GM23338 (cell line): ENCODE data around the gene ADAMTS8. TPM values are rescaled to one million over a fixed set of nuclear protein-coding genes. Genes with fewer than 3 reads are reported as not detected.

ENCODE experiments used
- ATAC-seq: fragments of 200-7000 bp; cut with Tn5 transposase; 3 replicates; pipeline ENCODE4 v1.9.1; 2020
- DNase-seq: peaks from one replicate; pipeline ENCODE4 v3.0.0-alpha.2; 2015; ENCODE audit warnings: low spot score
- H2AFZ ChIP-seq: fragments of 200-600 bp; sonication (generic); 2 replicates; pipeline ENCODE4 v1.8.0; 2016; ENCODE audit warnings: antibody characterized with exemption, mild to moderate bottlenecking, moderate library complexity
- H3F3A ChIP-seq: fragments of 200-600 bp; sonication (generic); replicated peaks from 2 replicates; pipeline ENCODE4 v1.8.0; 2017; ENCODE audit warnings: antibody characterized with exemption, mixed run types, low read depth
- H3K27ac ChIP-seq: fragments of 200-600 bp; sonication (generic); 2 replicates; pipeline ENCODE4 v1.6.1; 2016; ENCODE audit warnings: low read depth
- H3K27me3 ChIP-seq: fragments of 200-600 bp; sonication (generic); 2 replicates; pipeline ENCODE4 v1.8.0; 2016; ENCODE audit warnings: mild to moderate bottlenecking, mixed run types, moderate library complexity; ENCODE audit not compliant: insufficient read depth
- H3K36me3 ChIP-seq: fragments of 200-600 bp; sonication (generic); 2 replicates; pipeline ENCODE4 v1.8.0; 2016; ENCODE audit warnings: mild to moderate bottlenecking; ENCODE audit not compliant: insufficient read depth
- H3K4me1 ChIP-seq: fragments of 200-600 bp; sonication (generic); 2 replicates; pipeline ENCODE4 v1.8.0; 2016; ENCODE audit warnings: mild to moderate bottlenecking, moderate library complexity; ENCODE audit not compliant: insufficient read depth
- H3K4me2 ChIP-seq: fragments of 200-600 bp; sonication (generic); 2 replicates; pipeline ENCODE4 v1.7.1; 2017; ENCODE audit warnings: mixed run types
- H3K4me3 ChIP-seq: fragments of 200-600 bp; sonication (generic); 2 replicates; pipeline ENCODE4 v1.6.1; 2016; ENCODE audit warnings: mixed run types
- H3K79me2 ChIP-seq: fragments of 200-600 bp; sonication (generic); replicated peaks from 2 replicates; pipeline ENCODE4 v1.8.0; 2017; ENCODE audit warnings: mild to moderate bottlenecking; ENCODE audit not compliant: insufficient read depth
- H3K9me2 ChIP-seq: fragments of 200-600 bp; sonication (generic); 2 replicates; pipeline ENCODE4 v1.8.0; 2017; ENCODE audit not compliant: insufficient read depth
- H4K20me1 ChIP-seq: fragments of 200-600 bp; sonication (generic); replicated peaks from 2 replicates; pipeline ENCODE4 v1.8.0; 2017; ENCODE audit warnings: mild to moderate bottlenecking; ENCODE audit not compliant: insufficient read depth
- H3K27ac Mint-ChIP-seq: 2 replicates; pipeline ENCODE4 v1.8.0; 2020; ENCODE audit warnings: inconsistent platforms, mild to moderate bottlenecking, moderate library complexity, mixed read lengths
- H3K27me3 Mint-ChIP-seq: 3 replicates; pipeline ENCODE4 v1.8.0; 2022; ENCODE audit warnings: low read depth, mild to moderate bottlenecking, moderate library complexity, mixed read lengths, inconsistent platforms; ENCODE audit not compliant: insufficient read depth, poor library complexity
- H3K36me3 Mint-ChIP-seq: 3 replicates; pipeline ENCODE4 v1.8.0; 2021; ENCODE audit warnings: low read depth, mild to moderate bottlenecking, inconsistent platforms, moderate library complexity, mixed read lengths
- H3K4me1 Mint-ChIP-seq: 3 replicates; pipeline ENCODE4 v1.8.0; 2020; ENCODE audit warnings: mild to moderate bottlenecking, inconsistent platforms, mixed read lengths
- H3K4me3 Mint-ChIP-seq: 3 replicates; pipeline ENCODE4 v1.8.0; 2021; ENCODE audit warnings: moderate library complexity, mild to moderate bottlenecking, inconsistent platforms, mixed read lengths
- H3K9me3 Mint-ChIP-seq: 3 replicates; pipeline ENCODE4 v1.8.0; 2020; ENCODE audit warnings: moderate library complexity, mild to moderate bottlenecking, inconsistent platforms, mixed read lengths
- CREB1 ChIP-seq: fragments of 250-450 bp; sonication (Bioruptor Pico); IDR thresholded peaks from 2 replicates; pipeline ENCODE4 v1.5.0; 2020; ENCODE audit warnings: low read depth, mild to moderate bottlenecking, moderate library complexity
- EZH2phosphoT487 ChIP-seq: fragments of 200-600 bp; sonication (generic); IDR thresholded peaks from one replicate; pipeline ENCODE4 v1.8.1; 2018; ENCODE audit warnings: antibody characterized with exemption; ENCODE audit not compliant: unreplicated experiment
- POLR2AphosphoS5 ChIP-seq: IDR thresholded peaks from 2 replicates; pipeline ENCODE4 v1.6.1; 2016; ENCODE audit warnings: antibody characterized with exemption, low read depth
- STAT1 ChIP-seq: IDR thresholded peaks from one replicate; pipeline ENCODE4 v1.6.1; 2016; ENCODE audit warnings: antibody characterized with exemption; ENCODE audit not compliant: unreplicated experiment
- ZNF114 ChIP-seq: fragments of 250-450 bp; sonication (Bioruptor Pico); IDR thresholded peaks from 2 replicates; pipeline ENCODE4 v1.5.0; 2020; ENCODE audit warnings: mild to moderate bottlenecking, moderate library complexity
- ZNF331 ChIP-seq: fragments of 250-450 bp; sonication (Bioruptor Pico); IDR thresholded peaks from 2 replicates; pipeline ENCODE4 v1.5.0; 2020; ENCODE audit warnings: low read depth, mild to moderate bottlenecking, moderate library complexity
- polyA plus RNA-seq: library from polyadenylated mRNA; unstranded; fragments of >200 nt; fragmentation: Nextera tagmentation; extraction: Ambion mirVana; gene quantifications from 2 replicates; pipeline ENCODE4 v1.2.1, GENCODE V29; 2016
- total RNA-seq: library from RNA; depleted of rRNA; stranded (reverse); fragments of >200 nt; shearing (Covaris generic); gene quantifications from 2 replicates; pipeline ENCODE4 v1.2.3, GENCODE V29; 2014
- TF ChIP-seq, protein P1 (sequence below): IDR thresholded peaks from 2 replicates; pipeline ENCODE4 v1.6.1; 2016; ENCODE audit warnings: antibody characterized with exemption
- TF ChIP-seq, protein P2 (sequence below): IDR thresholded peaks from one replicate; pipeline ENCODE4 v1.6.1; 2018; ENCODE audit warnings: antibody characterized with exemption; ENCODE audit not compliant: unreplicated experiment
- TF ChIP-seq, protein P3 (sequence below), 2 experiments: fragments of 200-600 bp in 1 of 2; sonication (generic) in 1 of 2; conservative IDR thresholded peaks; 2 replicates each; pipeline versions ENCODE4 v1.5.1 to v1.6.1; 2016 to 2017; ENCODE audit warnings: antibody characterized with exemption in 2 of 2, low read depth in 2 of 2, mild to moderate bottlenecking in 2 of 2, moderate library complexity in 1 of 2

The ADAMTS8 gene
- total and polyA plus RNA-seq, 2 experiments from 2014 or later, result 7.5 to 16.2 TPM

DNA sequence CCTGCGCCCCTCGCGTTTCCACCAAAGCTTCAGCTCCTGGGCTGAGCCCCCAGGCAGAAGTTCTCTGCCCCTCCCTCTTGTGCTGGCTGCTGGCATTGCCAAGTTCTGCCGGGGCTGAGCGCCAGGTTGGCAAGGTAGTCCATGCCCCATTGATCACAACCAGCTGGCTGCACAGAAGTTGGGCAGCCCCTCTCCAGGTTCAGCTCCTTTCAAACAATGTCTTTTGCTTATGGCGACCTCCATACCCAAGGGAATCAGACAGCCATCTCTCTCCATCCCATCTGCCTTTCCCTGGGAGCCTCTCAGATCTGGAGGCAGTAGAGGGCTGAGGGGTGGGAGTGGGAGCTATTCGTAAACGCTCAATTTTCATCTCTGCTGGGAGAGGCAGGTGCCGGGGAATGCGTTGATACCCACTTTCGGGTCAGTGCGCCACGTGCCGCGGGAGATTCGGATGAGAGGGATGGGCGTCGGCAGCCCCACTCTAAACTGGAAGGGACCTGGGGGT is 1.5 kb downstream of the ADAMTS8 start:
- Histone ChIP-seq H3K4me3 (peak overlapping the region; percentile 66), H4K20me1 (no peaks in the 10 kb centered on the region)
- ATAC-seq, result no peak

DNA sequence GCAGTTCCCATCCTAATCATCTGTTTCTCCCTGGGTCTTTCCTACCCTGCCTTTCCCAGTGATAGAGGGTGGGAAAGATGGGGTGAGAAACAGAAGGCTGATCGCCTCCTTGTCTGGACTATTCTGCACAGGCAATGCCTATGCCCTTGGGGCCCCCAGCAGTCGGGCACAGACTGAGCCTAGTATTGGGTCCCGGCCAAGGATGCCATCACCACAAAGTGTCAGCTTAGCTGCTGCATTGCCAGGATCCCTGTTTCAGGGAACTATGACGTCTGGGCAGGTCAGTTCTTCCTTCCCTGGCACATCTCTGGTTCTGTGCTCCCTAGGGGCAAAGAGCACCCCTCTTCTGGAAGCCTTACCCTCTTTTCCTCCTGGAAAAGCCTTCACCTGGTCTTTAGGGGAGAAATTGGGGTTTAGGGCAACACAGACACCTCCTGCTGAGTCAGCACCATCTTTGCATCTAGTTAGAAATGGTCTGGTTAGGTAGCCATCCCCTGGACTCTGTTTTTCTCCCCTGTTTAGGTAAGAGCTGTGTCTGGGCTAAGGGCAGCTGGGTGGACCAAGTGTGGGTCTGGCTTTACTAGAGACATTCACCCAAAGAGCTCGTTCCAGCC is 2.1 kb downstream of the ADAMTS8 start:
- H3K4me1 ChIP-seq, result peaks cover 16% of the 10 kb centered on the region; the same call in 1 of the 2 replicates
- Mint-ChIP-seq H3K4me1 (peaks cover 29% of the 10 kb centered on the region), H3K4me3 (peak overlapping the region; percentile 64; the same call in 2 of the 3 replicates), H3K27me3 (peaks cover 55% of the 10 kb centered on the region), H3K36me3 (peaks cover 25% of the 10 kb centered on the region), H3K9me3 (no peaks in the 10 kb centered on the region), H3K27ac (no peak overlapping the region)
- no peaks in the 10 kb centered on the region for H3K36me3 ChIP-seq
- H3K27me3 ChIP-seq, result peaks cover 44% of the 10 kb centered on the region
- peak overlapping the region; percentile 90 for H3K4me2 ChIP-seq
- peaks cover 15% of the 10 kb centered on the region for H3F3A ChIP-seq
- ATAC-seq (no peak), DNase-seq (no peak)
- H3K79me2 ChIP-seq, result no peaks in the 10 kb centered on the region
- peak overlapping the region; percentile 66; the same call in 1 of the 2 replicates for H3K4me3 ChIP-seq
- no peak overlapping the region for H3K27ac ChIP-seq
- no peaks in the 10 kb centered on the region for H3K9me2 ChIP-seq
- no peak overlapping the region for H2AFZ ChIP-seq
- H4K20me1 ChIP-seq, result no peaks in the 10 kb centered on the region
- TF ChIP-seq, protein P1, sequence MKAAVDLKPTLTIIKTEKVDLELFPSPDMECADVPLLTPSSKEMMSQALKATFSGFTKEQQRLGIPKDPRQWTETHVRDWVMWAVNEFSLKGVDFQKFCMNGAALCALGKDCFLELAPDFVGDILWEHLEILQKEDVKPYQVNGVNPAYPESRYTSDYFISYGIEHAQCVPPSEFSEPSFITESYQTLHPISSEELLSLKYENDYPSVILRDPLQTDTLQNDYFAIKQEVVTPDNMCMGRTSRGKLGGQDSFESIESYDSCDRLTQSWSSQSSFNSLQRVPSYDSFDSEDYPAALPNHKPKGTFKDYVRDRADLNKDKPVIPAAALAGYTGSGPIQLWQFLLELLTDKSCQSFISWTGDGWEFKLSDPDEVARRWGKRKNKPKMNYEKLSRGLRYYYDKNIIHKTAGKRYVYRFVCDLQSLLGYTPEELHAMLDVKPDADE, result no peak
- TF ChIP-seq, protein P2, sequence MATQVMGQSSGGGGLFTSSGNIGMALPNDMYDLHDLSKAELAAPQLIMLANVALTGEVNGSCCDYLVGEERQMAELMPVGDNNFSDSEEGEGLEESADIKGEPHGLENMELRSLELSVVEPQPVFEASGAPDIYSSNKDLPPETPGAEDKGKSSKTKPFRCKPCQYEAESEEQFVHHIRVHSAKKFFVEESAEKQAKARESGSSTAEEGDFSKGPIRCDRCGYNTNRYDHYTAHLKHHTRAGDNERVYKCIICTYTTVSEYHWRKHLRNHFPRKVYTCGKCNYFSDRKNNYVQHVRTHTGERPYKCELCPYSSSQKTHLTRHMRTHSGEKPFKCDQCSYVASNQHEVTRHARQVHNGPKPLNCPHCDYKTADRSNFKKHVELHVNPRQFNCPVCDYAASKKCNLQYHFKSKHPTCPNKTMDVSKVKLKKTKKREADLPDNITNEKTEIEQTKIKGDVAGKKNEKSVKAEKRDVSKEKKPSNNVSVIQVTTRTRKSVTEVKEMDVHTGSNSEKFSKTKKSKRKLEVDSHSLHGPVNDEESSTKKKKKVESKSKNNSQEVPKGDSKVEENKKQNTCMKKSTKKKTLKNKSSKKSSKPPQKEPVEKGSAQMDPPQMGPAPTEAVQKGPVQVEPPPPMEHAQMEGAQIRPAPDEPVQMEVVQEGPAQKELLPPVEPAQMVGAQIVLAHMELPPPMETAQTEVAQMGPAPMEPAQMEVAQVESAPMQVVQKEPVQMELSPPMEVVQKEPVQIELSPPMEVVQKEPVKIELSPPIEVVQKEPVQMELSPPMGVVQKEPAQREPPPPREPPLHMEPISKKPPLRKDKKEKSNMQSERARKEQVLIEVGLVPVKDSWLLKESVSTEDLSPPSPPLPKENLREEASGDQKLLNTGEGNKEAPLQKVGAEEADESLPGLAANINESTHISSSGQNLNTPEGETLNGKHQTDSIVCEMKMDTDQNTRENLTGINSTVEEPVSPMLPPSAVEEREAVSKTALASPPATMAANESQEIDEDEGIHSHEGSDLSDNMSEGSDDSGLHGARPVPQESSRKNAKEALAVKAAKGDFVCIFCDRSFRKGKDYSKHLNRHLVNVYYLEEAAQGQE, result no peak
- TF ChIP-seq ZNF331 (CRISPR knock-in tag) (no peak), STAT1 (no peak), POLR2AphosphoS5 (no peak)
- TF ChIP-seq, protein P3, sequence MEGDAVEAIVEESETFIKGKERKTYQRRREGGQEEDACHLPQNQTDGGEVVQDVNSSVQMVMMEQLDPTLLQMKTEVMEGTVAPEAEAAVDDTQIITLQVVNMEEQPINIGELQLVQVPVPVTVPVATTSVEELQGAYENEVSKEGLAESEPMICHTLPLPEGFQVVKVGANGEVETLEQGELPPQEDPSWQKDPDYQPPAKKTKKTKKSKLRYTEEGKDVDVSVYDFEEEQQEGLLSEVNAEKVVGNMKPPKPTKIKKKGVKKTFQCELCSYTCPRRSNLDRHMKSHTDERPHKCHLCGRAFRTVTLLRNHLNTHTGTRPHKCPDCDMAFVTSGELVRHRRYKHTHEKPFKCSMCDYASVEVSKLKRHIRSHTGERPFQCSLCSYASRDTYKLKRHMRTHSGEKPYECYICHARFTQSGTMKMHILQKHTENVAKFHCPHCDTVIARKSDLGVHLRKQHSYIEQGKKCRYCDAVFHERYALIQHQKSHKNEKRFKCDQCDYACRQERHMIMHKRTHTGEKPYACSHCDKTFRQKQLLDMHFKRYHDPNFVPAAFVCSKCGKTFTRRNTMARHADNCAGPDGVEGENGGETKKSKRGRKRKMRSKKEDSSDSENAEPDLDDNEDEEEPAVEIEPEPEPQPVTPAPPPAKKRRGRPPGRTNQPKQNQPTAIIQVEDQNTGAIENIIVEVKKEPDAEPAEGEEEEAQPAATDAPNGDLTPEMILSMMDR (conservative IDR thresholded peaks at IDR 0.05; ENCODE audit: low read depth in 2 of 2), result no peak

More for the DNA sequence above, 1.5 kb downstream of the ADAMTS8 start:
- peaks cover 55% of the 10 kb centered on the region for H3K27me3 Mint-ChIP-seq
- Histone ChIP-seq H3K36me3 (no peaks in the 10 kb centered on the region), H3K4me2 (peak overlapping the region; percentile 90), H3F3A (peaks cover 15% of the 10 kb centered on the region), H3K79me2 (no peaks in the 10 kb centered on the region), H2AFZ (peak overlapping the region; percentile 69; the same call in 1 of the 2 replicates), H3K4me1 (peaks cover 18% of the 10 kb centered on the region; the same call in 1 of the 2 replicates), H3K27me3 (peaks cover 44% of the 10 kb centered on the region), H3K9me2 (no peaks in the 10 kb centered on the region), H3K27ac (no peak overlapping the region)
- H3K36me3 Mint-ChIP-seq, result peaks cover 19% of the 10 kb centered on the region; the same call in 2 of the 3 replicates
- peak overlapping the region; percentile 64 for H3K4me3 Mint-ChIP-seq
- no peak for DNase-seq
- H3K27ac Mint-ChIP-seq, result no peak overlapping the region
- H3K4me1 Mint-ChIP-seq, result peaks cover 26% of the 10 kb centered on the region
- no peak for TF ChIP-seq EZH2phosphoT487
- TF ChIP-seq CREB1 (CRISPR knock-in tag), result no peak
- TF ChIP-seq POLR2AphosphoS5, result no peak
- TF ChIP-seq ZNF114 (CRISPR knock-in tag), result no peak
- TF ChIP-seq, protein P3 (conservative IDR thresholded peaks at IDR 0.05; ENCODE audit: low read depth in 2 of 2), result no peak
- no peaks in the 10 kb centered on the region for H3K9me3 Mint-ChIP-seq
